ENCODE results near the gene FGD5.

The FGD5 gene

GRCh38 chr3:14829811-14830210 is 11.0 kb downstream of the FGD5 start:
- Mint-ChIP-seq H3K27ac (ENCODE audit: low read depth) (no peak overlapping the region), H3K27me3 (peaks cover 55% of the 10 kb centered on the region), H3K9me3 (no peaks in the 10 kb centered on the region)

DNA sequence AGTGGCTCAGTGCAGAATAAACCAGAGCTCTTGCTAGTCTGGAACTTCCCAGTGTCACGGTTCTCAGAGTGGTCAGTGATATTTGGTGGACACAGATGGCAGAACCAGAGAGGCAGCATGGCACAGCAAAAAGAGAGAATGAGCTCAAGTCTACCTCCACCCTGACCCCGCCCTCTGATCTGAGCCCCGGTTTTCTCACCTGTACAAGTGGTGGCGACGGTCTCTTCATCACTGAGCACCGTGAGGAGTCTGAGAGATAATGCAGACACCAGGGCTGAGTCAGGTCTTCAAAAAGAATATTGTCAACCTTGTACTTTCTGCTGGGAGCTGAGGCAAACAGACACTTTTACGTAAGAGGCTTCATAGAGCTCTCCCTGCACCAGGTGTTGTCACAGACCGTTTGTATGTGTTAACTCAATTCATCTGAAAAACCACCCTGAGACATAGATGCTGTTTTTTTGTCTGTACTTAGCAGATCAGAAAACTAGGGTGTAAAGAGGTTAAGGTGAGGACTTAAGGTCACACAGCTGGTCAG is 13.2 kb downstream of the FGD5 start:
- Mint-ChIP-seq H3K36me3 (ENCODE audit: insufficient read depth) (no peaks in the 10 kb centered on the region), H3K4me1 (no peaks in the 10 kb centered on the region), H3K9me3 (no peaks in the 10 kb centered on the region), H3K27me3 (peaks cover 73% of the 10 kb centered on the region), H3K4me3 (no peak overlapping the region), H3K27ac (ENCODE audit: low read depth) (no peak overlapping the region)
- DNase-seq (ENCODE audit: low spot score in 2 of 2) (no peak), ATAC-seq (replicated peaks; ENCODE audit: extremely low read depth, poor library complexity, severe bottlenecking) (no peak)

More at GRCh38 chr3:14829811-14830210, 11.0 kb downstream of the FGD5 start:
- no peak for DNase-seq (ENCODE audit: low spot score in 2 of 2)
- Mint-ChIP-seq H3K4me3 (no peak overlapping the region), H3K36me3 (ENCODE audit: insufficient read depth) (no peaks in the 10 kb centered on the region), H3K4me1 (no peaks in the 10 kb centered on the region)
- ATAC-seq (replicated peaks; ENCODE audit: extremely low read depth, poor library complexity, severe bottlenecking) = no peak

GRCh38 chr3:14832975-14833722 is 14.4 kb downstream of the FGD5 start:
- ATAC-seq (replicated peaks; ENCODE audit: extremely low read depth, poor library complexity, severe bottlenecking) = no peak
- H3K27ac Mint-ChIP-seq (ENCODE audit: low read depth) = no peak overlapping the region
- no peaks in the 10 kb centered on the region for H3K4me1 Mint-ChIP-seq
- no peak for DNase-seq (ENCODE audit: low spot score in 2 of 2)
- no peaks in the 10 kb centered on the region for H3K36me3 Mint-ChIP-seq (ENCODE audit: insufficient read depth)
- H3K27me3 Mint-ChIP-seq = peaks cover 70% of the 10 kb centered on the region
- no peaks in the 10 kb centered on the region for H3K9me3 Mint-ChIP-seq
- no peak overlapping the region for H3K4me3 Mint-ChIP-seq

DNA sequence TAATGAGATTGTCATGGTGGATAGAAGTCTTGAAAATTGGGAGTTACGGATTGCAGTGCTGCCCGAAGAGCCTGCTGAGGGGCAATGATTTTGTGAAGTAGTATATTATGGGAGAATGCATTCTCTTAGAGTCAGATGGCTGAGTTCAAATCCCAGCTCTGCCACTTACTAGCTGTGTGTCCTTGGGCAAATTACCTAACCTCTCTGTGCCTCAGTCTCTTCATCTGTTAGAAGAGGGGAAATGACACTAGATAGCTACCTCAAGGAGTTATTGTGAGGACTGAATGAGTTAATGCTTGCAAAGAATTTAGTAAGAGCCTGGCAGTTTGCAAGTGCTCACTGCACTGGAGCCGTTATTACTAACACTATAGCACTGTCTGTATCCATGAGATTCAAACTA is 15.4 kb downstream of the FGD5 start:
- ATAC-seq (replicated peaks; ENCODE audit: extremely low read depth, poor library complexity, severe bottlenecking) (no peak), DNase-seq (ENCODE audit: low spot score in 2 of 2) (no peak)
- H3K4me3 Mint-ChIP-seq = no peak overlapping the region
- no peak overlapping the region for H3K27ac Mint-ChIP-seq (ENCODE audit: low read depth)
- H3K36me3 Mint-ChIP-seq (ENCODE audit: insufficient read depth) = no peaks in the 10 kb centered on the region
- H3K27me3 Mint-ChIP-seq = peaks cover 70% of the 10 kb centered on the region
- no peaks in the 10 kb centered on the region for H3K9me3 Mint-ChIP-seq
- H3K4me1 Mint-ChIP-seq = no peaks in the 10 kb centered on the region

- Mint-ChIP-seq H3K36me3 (ENCODE audit: insufficient read depth) (no peaks in the 10 kb centered on the region), H3K9me3 (no peaks in the 10 kb centered on the region), H3K4me3 (no peak overlapping the region), H3K4me1 (no peaks in the 10 kb centered on the region), H3K27ac (ENCODE audit: low read depth) (no peak overlapping the region), H3K27me3 (peaks cover 69% of the 10 kb centered on the region)
- ATAC-seq (replicated peaks; ENCODE audit: extremely low read depth, poor library complexity, severe bottlenecking) (no peak), DNase-seq (ENCODE audit: low spot score in 2 of 2) (no peak)
Observed at GRCh38 chr3:14834807-14835466, 16.2 kb downstream of the FGD5 start.

DNA sequence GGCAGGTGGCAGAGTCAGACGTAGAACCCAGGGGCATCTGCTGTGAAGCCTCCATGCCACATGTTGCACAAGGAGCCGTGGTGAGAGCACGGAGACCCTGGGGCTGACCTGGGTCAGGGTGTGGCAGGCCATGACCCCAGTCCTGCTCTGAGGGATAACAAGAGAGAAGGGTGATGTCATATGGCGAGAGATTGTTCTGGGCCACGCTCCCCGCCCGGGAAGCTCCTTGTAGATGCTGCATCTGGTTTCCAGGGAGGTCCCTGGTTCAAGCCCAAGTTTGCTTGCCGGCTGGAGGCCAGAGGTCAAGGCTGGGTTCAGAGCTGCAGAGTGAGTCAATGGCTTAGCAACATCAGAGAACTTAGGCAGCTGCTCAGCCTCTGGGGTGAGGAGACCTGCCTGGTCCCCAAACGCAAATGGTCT is 17.3 kb downstream of the FGD5 start:
- Mint-ChIP-seq H3K36me3 (ENCODE audit: insufficient read depth) (no peaks in the 10 kb centered on the region), H3K4me1 (no peaks in the 10 kb centered on the region)

GRCh38 chr3:14837186-14837877 is 18.6 kb downstream of the FGD5 start:
- Mint-ChIP-seq H3K36me3 (ENCODE audit: insufficient read depth) (no peaks in the 10 kb centered on the region), H3K4me1 (no peaks in the 10 kb centered on the region), H3K27ac (ENCODE audit: low read depth) (no peak overlapping the region), H3K4me3 (no peak overlapping the region), H3K9me3 (no peaks in the 10 kb centered on the region), H3K27me3 (peaks cover 69% of the 10 kb centered on the region)
- no peak for ATAC-seq (replicated peaks; ENCODE audit: extremely low read depth, poor library complexity, severe bottlenecking)
- no peak for DNase-seq (ENCODE audit: low spot score in 2 of 2)

More for the DNA sequence above, 17.3 kb downstream of the FGD5 start:
- peaks cover 65% of the 10 kb centered on the region for H3K27me3 Mint-ChIP-seq
- H3K9me3 Mint-ChIP-seq = no peaks in the 10 kb centered on the region
- DNase-seq (ENCODE audit: low spot score in 2 of 2) = no peak
- H3K4me3 Mint-ChIP-seq = no peak overlapping the region
- no peak overlapping the region for H3K27ac Mint-ChIP-seq (ENCODE audit: low read depth)
- no peak for ATAC-seq (replicated peaks; ENCODE audit: extremely low read depth, poor library complexity, severe bottlenecking)

DNA sequence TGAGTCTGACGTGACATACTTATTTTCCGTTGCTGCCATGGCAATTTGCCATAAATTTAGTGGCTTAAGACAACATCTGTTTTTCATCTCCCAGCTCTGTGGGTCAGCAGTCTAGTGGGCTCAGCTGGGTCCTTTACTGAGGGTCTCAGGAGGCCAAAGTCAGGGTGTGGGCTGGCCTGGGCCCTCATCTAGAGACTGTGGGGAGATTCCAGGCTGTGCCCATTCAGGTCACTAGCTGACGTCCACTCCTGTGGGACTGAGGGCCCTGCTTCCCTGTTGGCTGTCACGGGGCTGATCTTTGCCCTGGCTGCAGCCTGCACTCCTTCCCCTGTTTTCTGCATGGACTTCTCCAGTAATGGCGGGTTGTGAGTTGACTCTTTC is 19.1 kb downstream of the FGD5 start:
- H3K27ac Mint-ChIP-seq (ENCODE audit: low read depth) = no peak overlapping the region
- no peaks in the 10 kb centered on the region for H3K4me1 Mint-ChIP-seq
- H3K27me3 Mint-ChIP-seq = peaks cover 74% of the 10 kb centered on the region
- no peak overlapping the region for H3K4me3 Mint-ChIP-seq
- no peaks in the 10 kb centered on the region for H3K36me3 Mint-ChIP-seq (ENCODE audit: insufficient read depth)
- H3K9me3 Mint-ChIP-seq = no peaks in the 10 kb centered on the region
- no peak for ATAC-seq (replicated peaks; ENCODE audit: extremely low read depth, poor library complexity, severe bottlenecking)
- no peak for DNase-seq (ENCODE audit: low spot score in 2 of 2)

DNA sequence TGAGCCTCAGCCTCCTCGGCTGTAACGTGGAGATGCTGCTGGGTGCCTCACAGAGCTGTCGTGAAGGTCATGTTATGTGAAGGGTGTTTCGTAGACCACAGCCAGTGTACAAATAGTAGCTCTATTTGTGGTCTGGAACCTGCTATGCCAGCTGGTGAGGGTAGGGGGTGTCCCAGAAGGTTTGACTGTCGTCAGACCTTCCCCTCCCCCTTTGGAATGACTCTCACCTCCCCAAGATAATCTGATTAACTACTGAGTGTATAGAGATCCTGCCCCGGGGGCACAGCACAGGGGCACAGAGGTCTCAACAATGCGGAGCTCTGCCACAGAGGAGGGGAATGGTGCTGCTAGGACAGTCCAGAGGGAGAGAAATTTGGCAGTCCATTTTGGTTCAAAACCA is 20.5 kb downstream of the FGD5 start:
- no peak overlapping the region for H3K4me3 Mint-ChIP-seq
- H3K27me3 Mint-ChIP-seq = peaks cover 71% of the 10 kb centered on the region

GRCh38 chr3:14841836-14842235 is 23.1 kb downstream of the FGD5 start:
- Mint-ChIP-seq H3K27me3 (peaks cover 73% of the 10 kb centered on the region), H3K27ac (ENCODE audit: low read depth) (no peak overlapping the region), H3K4me1 (no peaks in the 10 kb centered on the region), H3K4me3 (no peak overlapping the region), H3K36me3 (ENCODE audit: insufficient read depth) (no peaks in the 10 kb centered on the region), H3K9me3 (no peaks in the 10 kb centered on the region)
- no peak for DNase-seq (ENCODE audit: low spot score in 2 of 2)
- no peak for ATAC-seq (replicated peaks; ENCODE audit: extremely low read depth, poor library complexity, severe bottlenecking)

More for the DNA sequence above, 20.5 kb downstream of the FGD5 start:
- Mint-ChIP-seq H3K27ac (ENCODE audit: low read depth) (no peak overlapping the region), H3K36me3 (ENCODE audit: insufficient read depth) (no peaks in the 10 kb centered on the region), H3K4me1 (no peaks in the 10 kb centered on the region), H3K9me3 (no peaks in the 10 kb centered on the region)
- ATAC-seq (replicated peaks; ENCODE audit: extremely low read depth, poor library complexity, severe bottlenecking) (no peak), DNase-seq (ENCODE audit: low spot score in 2 of 2) (no peak)

GRCh38 chr3:14842277-14842676 is 23.5 kb downstream of the FGD5 start:
- Mint-ChIP-seq H3K9me3 (no peaks in the 10 kb centered on the region), H3K27me3 (peaks cover 77% of the 10 kb centered on the region)

GRCh38 chr3:14843321-14843720 is 24.6 kb downstream of the FGD5 start:
- Mint-ChIP-seq H3K27me3 (peaks cover 77% of the 10 kb centered on the region), H3K9me3 (no peaks in the 10 kb centered on the region), H3K4me1 (peaks cover 9% of the 10 kb centered on the region), H3K4me3 (no peak overlapping the region), H3K27ac (ENCODE audit: low read depth) (no peak overlapping the region), H3K36me3 (ENCODE audit: insufficient read depth) (no peaks in the 10 kb centered on the region)
- no peak for DNase-seq (ENCODE audit: low spot score in 2 of 2)
- no peak for ATAC-seq (replicated peaks; ENCODE audit: extremely low read depth, poor library complexity, severe bottlenecking)

More at GRCh38 chr3:14842277-14842676, 23.5 kb downstream of the FGD5 start:
- Mint-ChIP-seq H3K36me3 (ENCODE audit: insufficient read depth) (no peaks in the 10 kb centered on the region), H3K27ac (ENCODE audit: low read depth) (no peak overlapping the region), H3K4me1 (no peaks in the 10 kb centered on the region), H3K4me3 (no peak overlapping the region)
- ATAC-seq (replicated peaks; ENCODE audit: extremely low read depth, poor library complexity, severe bottlenecking) (no peak), DNase-seq (ENCODE audit: low spot score in 2 of 2) (no peak)
